ENCODE data around the gene IQCB1. TPM values are rescaled to one million over a fixed set of nuclear protein-coding genes. Genes with fewer than 3 reads are reported as not detected.

The IQCB1 gene
- total and polyA plus RNA-seq, 9 of the 15 experiments (the other 6 are each of a cell fraction or from before 2014, with no cell fraction given): 21.1 to 38.1 (median 27.5) TPM

GRCh38 chr3:121878411-121878810, 43.6 kb upstream of the IQCB1 start:
- no peaks in the 10 kb centered on the region for H4K20me1 ChIP-seq (replicated peaks; ENCODE audit: control insufficient read depth, insufficient read depth, low read length)
- no peak overlapping the region for H3K27ac ChIP-seq (ENCODE audit: extremely low read depth, low read depth, low read length)
- no peaks in the 10 kb centered on the region for H3K4me1 ChIP-seq (replicated peaks in 1 of 2; ENCODE audit: control insufficient read depth in 2 of 2, insufficient read depth in 2 of 2, low read length in 2 of 2)
- BruUV-seq (replicated peaks): no TSS peak
- H3K79me2 ChIP-seq (ENCODE audit: control insufficient read depth, insufficient read depth, low read length): no peaks in the 10 kb centered on the region
- intact Hi-C loops (cut with micrococcal nuclease): no loop called here
- CTCF ChIA-PET (ENCODE audit: low intra/inter-chr PET ratio): no interaction called here
- TF ChIP-seq PTTG1 (tag; IDR thresholded peaks at IDR 0.05; ENCODE audit: low read depth): no peak
- no peak for TF ChIP-seq ZNF277 (CRISPR knock-in tag; IDR thresholded peaks at IDR 0.05; ENCODE audit: borderline replicate concordance)
- TF ChIP-seq PCBP2 (IDR thresholded peaks at IDR 0.05; ENCODE audit: low read depth, low read length, poor library complexity, severe bottlenecking): no peak
- no peak for TF ChIP-seq KAT8 (IDR thresholded peaks at IDR 0.05; ENCODE audit: low read depth)
- no peak for TF ChIP-seq ZNF740 (CRISPR knock-in tag; IDR thresholded peaks at IDR 0.05)
- no peak for TF ChIP-seq ZNF740 (tag; IDR thresholded peaks at IDR 0.05)
- no peak for TF ChIP-seq PML (IDR thresholded peaks at IDR 0.05; ENCODE audit: low read length)
- no peak for TF ChIP-seq KAT7 (CRISPR knock-in tag; IDR thresholded peaks at IDR 0.05; ENCODE audit: borderline replicate concordance)
- no peak for TF ChIP-seq JUNB (CRISPR knock-in tag; conservative IDR thresholded peaks at IDR 0.05)
- POLR2A ChIA-PET: no interaction called here
- ATAC-seq (no peak), FAIRE-seq (no peak), DNase-seq (ENCODE audit: extremely low read depth in 1 of 4, low spot score in 3 of 4) (no peak)
- no peaks in the 10 kb centered on the region for H3K9me3 ChIP-seq (replicated peaks; ENCODE audit: control insufficient read depth, insufficient read depth, low read depth, low read length)
- H3K27me3 ChIP-seq (ENCODE audit: control insufficient read depth in 2 of 2, insufficient read depth in 2 of 2, low read length in 2 of 2): no peaks in the 10 kb centered on the region
- no peaks in the 10 kb centered on the region for H3K9me1 ChIP-seq (ENCODE audit: control insufficient read depth, insufficient read depth, low read length)
- H3K9ac ChIP-seq (ENCODE audit: insufficient read depth in 1 of 2, low read depth in 2 of 2, low read length in 2 of 2): no peak overlapping the region
- H3K4me2 ChIP-seq (ENCODE audit: insufficient read depth, low read length): no peak overlapping the region
- H3K4me3 ChIP-seq: no peak overlapping the region
- H3K36me3 ChIP-seq (ENCODE audit: control insufficient read depth, insufficient read depth, low read length): no peaks in the 10 kb centered on the region
- in situ Hi-C loops (cut with MboI): no loop called here
- H2AFZ ChIP-seq (ENCODE audit: low read depth, low read length): no peak overlapping the region
- 13% methylated on average over 1 of the region's 1 CpG for WGBS (ENCODE audit: insufficient coverage, low coverage, missing lambda C conversion rate)

Measured in K562 (cell line).